HEK293 (cell line): ENCODE measurements around the gene GABRA5.

ENCODE experiments used
- CTCF ChIA-PET: fragments of 350-600 bp; formaldehyde crosslinking; extraction: SDS; loops from one replicate; lab custom pipeline; 2021; ENCODE audit warnings: antibody characterized with exemption; lab: Yijun Ruan, JAX
- POLR2A ChIA-PET: fragments of 300-600 bp; formaldehyde crosslinking; extraction: SDS; loops from one replicate; lab custom pipeline; 2020; ENCODE audit warnings: antibody characterized with exemption, inconsistent platforms; lab: Yijun Ruan, JAX
- H3K27ac ChIP-seq: fragments of 200-500 bp; sonication (Bioruptor generic); 2 replicates; pipeline ENCODE4 v1.5.1; 2014; ENCODE audit warnings: low read depth, low read length, control low read depth, inconsistent platforms; ENCODE audit errors: extremely low read depth
- H3K36me3 ChIP-seq, 2 experiments: fragments of 200-500 bp in 1 of 2; sonication (Bioruptor generic) in 1 of 2; 1 replicate in 1 of 2; 2 replicates in 1 of 2; pipeline ENCODE4 v1.5.1; 2014 to 2017; ENCODE audit warnings: inconsistent platforms in 2 of 2, low read length in 2 of 2; ENCODE audit not compliant: control insufficient read depth in 2 of 2, insufficient read depth in 1 of 2
- H3K4me1 ChIP-seq: fragments of 200-500 bp; sonication (Bioruptor generic); 2 replicates; pipeline ENCODE4 v1.5.1; 2014; ENCODE audit warnings: mild to moderate bottlenecking, low read length, inconsistent platforms; ENCODE audit not compliant: control insufficient read depth, insufficient read depth
- H3K4me3 ChIP-seq: 2 replicates; pipeline ENCODE4 v1.5.1; 2011; ENCODE audit warnings: low read depth, mild to moderate bottlenecking, control low read depth, low read length, moderate library complexity
- H3K9me3 ChIP-seq: fragments of 200-500 bp; sonication (Bioruptor generic); 2 replicates; pipeline ENCODE4 v1.5.1; 2014; ENCODE audit warnings: low read depth, low read length, inconsistent platforms; ENCODE audit not compliant: control insufficient read depth, insufficient read depth
- CTCF ChIP-seq: fragments of 450-650 bp; formaldehyde crosslinking; IDR thresholded peaks from 2 replicates; pipeline ENCODE4 v1.5.1; 2016; ENCODE audit warnings: missing biosample characterization, missing genetic modification characterization
- GLIS2 ChIP-seq: fragments of 450-650 bp; formaldehyde crosslinking; IDR thresholded peaks from 2 replicates; pipeline ENCODE4 v1.5.1; 2016; ENCODE audit warnings: missing biosample characterization, missing genetic modification characterization
- KLF10 ChIP-seq: fragments of 450-650 bp; IDR thresholded peaks from 2 replicates; pipeline ENCODE4 v1.5.1; 2018; ENCODE audit warnings: missing biosample characterization, mild to moderate bottlenecking, missing genetic modification characterization
- KLF8 ChIP-seq: fragments of 450-650 bp; formaldehyde crosslinking; IDR thresholded peaks from 2 replicates; pipeline ENCODE4 v1.5.1; 2016; ENCODE audit warnings: missing biosample characterization, missing genetic modification characterization
- SETDB1 ChIP-seq: IDR thresholded peaks from one replicate; pipeline ENCODE4 v1.6.1; 2017; ENCODE audit warnings: mild to moderate bottlenecking, low read length, moderate library complexity, mixed read lengths; ENCODE audit not compliant: insufficient read length
- SP3 ChIP-seq: fragments of 450-650 bp; formaldehyde crosslinking; IDR thresholded peaks from 2 replicates; pipeline ENCODE4 v1.5.1; 2016; ENCODE audit warnings: missing biosample characterization, missing genetic modification characterization
- TRIM28 ChIP-seq: IDR thresholded peaks from 2 replicates; pipeline ENCODE4 v1.6.1; 2011; ENCODE audit warnings: low read length, control low read depth, borderline replicate concordance
- ZBTB26 ChIP-seq: fragments of 450-650 bp; formaldehyde crosslinking; optimal IDR thresholded peaks from 2 replicates; pipeline ENCODE3; 2016; ENCODE audit warnings: missing biosample characterization, mild to moderate bottlenecking, missing genetic modification characterization
- ZBTB44 ChIP-seq: fragments of 450-650 bp; IDR thresholded peaks from 2 replicates; pipeline ENCODE4 v1.5.1; 2018; ENCODE audit warnings: missing biosample characterization, mild to moderate bottlenecking, missing genetic modification characterization
- ZFP37 ChIP-seq: fragments of 450-650 bp; formaldehyde crosslinking; IDR thresholded peaks from 2 replicates; pipeline ENCODE4 v1.5.1; 2016; ENCODE audit warnings: missing biosample characterization, missing genetic modification characterization
- ZNF133 ChIP-seq: fragments of 450-650 bp; formaldehyde crosslinking; IDR thresholded peaks from 2 replicates; pipeline ENCODE4 v1.5.1; 2016; ENCODE audit warnings: missing biosample characterization, missing genetic modification characterization
- ZNF184 ChIP-seq: fragments of 450-650 bp; IDR thresholded peaks from 2 replicates; pipeline ENCODE4 v1.5.1; 2018; ENCODE audit warnings: missing biosample characterization, mild to moderate bottlenecking, missing genetic modification characterization
- ZNF223 ChIP-seq: fragments of 450-650 bp; formaldehyde crosslinking; IDR thresholded peaks from 2 replicates; pipeline ENCODE4 v1.5.1; 2016; ENCODE audit warnings: missing biosample characterization, missing genetic modification characterization
- ZNF239 ChIP-seq: fragments of 450-650 bp; formaldehyde crosslinking; IDR thresholded peaks from 2 replicates; pipeline ENCODE4 v1.5.1; 2016; ENCODE audit warnings: missing biosample characterization, missing genetic modification characterization
- ZNF555 ChIP-seq: fragments of 450-650 bp; formaldehyde crosslinking; conservative IDR thresholded peaks from 2 replicates; pipeline ENCODE4 v1.5.1; 2017; ENCODE audit warnings: missing biosample characterization, mild to moderate bottlenecking, missing genetic modification characterization, inconsistent platforms
- ZNF596 ChIP-seq: fragments of 450-650 bp; IDR thresholded peaks from 2 replicates; pipeline ENCODE4 v1.5.0; 2018; ENCODE audit warnings: missing biosample characterization, mild to moderate bottlenecking, missing genetic modification characterization, moderate library complexity
- ZNF626 ChIP-seq: fragments of 450-650 bp; sonication (Bioruptor Pico); formaldehyde crosslinking; IDR thresholded peaks from 2 replicates; pipeline ENCODE4 v1.5.1; 2018; ENCODE audit warnings: missing biosample characterization, missing genetic modification characterization, inconsistent platforms
- ZNF654 ChIP-seq: fragments of 450-650 bp; formaldehyde crosslinking; IDR thresholded peaks from 2 replicates; pipeline ENCODE4 v1.5.1; 2016; ENCODE audit warnings: low read depth, missing biosample characterization, missing genetic modification characterization
- ZNF843 ChIP-seq: fragments of 450-650 bp; formaldehyde crosslinking; IDR thresholded peaks from 2 replicates; pipeline ENCODE4 v1.5.1; 2016; ENCODE audit warnings: missing biosample characterization, missing genetic modification characterization
- ZSCAN16 ChIP-seq: fragments of 450-650 bp; formaldehyde crosslinking; IDR thresholded peaks from 2 replicates; pipeline ENCODE4 v1.5.1; 2016; ENCODE audit warnings: missing biosample characterization, missing genetic modification characterization

The GABRA5 gene

GRCh38 chr15:26888761-26889160 lies 21.9 kb downstream of the GABRA5 start (continued):
- TF ChIP-seq ZFP37 (tag by site-specific recombination) (no peak), KLF8 (tag by site-specific recombination) (no peak), SETDB1 (no peak), ZNF596 (tag by site-specific recombination) (no peak)

GRCh38 chr15:26889298-26889898 lies 22.5 kb downstream of the GABRA5 start:
- CTCF ChIA-PET, result interaction anchor here (0.7 to 2.9 kb wide), 11 partner anchors 10 to 1256 kb away, joined by 3 to 19 read pairs (median 4); no protein-coding TSS in a partner anchor
- POLR2A ChIA-PET, result no interaction called here
- H3K4me1 ChIP-seq, result no peaks in the 10 kb centered on the region
- no peaks in the 10 kb centered on the region for H3K36me3 ChIP-seq
- H3K27ac ChIP-seq, result no peak overlapping the region
- TF ChIP-seq CTCF (tag by site-specific recombination), result no peak
- TF ChIP-seq ZNF654 (tag by site-specific recombination), result peak; percentile 65
- TF ChIP-seq ZNF184 (tag by site-specific recombination), result no peak
- no peak overlapping the region for H3K4me3 ChIP-seq
- H3K9me3 ChIP-seq, result no peaks in the 10 kb centered on the region

- ChIA-PET CTCF (interaction anchor here (0.6 to 2.9 kb wide), 12 partner anchors 9 to 1131 kb away, joined by 3 to 19 read pairs (median 4); no protein-coding TSS in a partner anchor), POLR2A (no interaction called here)
- no peak overlapping the region for H3K27ac ChIP-seq
- no peaks in the 10 kb centered on the region for H3K36me3 ChIP-seq
- no peak overlapping the region for H3K4me3 ChIP-seq
- H3K4me1 ChIP-seq, result no peaks in the 10 kb centered on the region
- TF ChIP-seq TRIM28, result no peak
- TF ChIP-seq, all 188 proteins: peak for 0
- H3K9me3 ChIP-seq, result no peaks in the 10 kb centered on the region
Measured at GRCh38 chr15:26890451-26890850, 23.6 kb downstream of the GABRA5 start.

- H3K9me3 ChIP-seq, result no peaks in the 10 kb centered on the region
- H3K36me3 ChIP-seq, result no peaks in the 10 kb centered on the region
- H3K4me3 ChIP-seq, result no peak overlapping the region
- no peaks in the 10 kb centered on the region for H3K4me1 ChIP-seq
- H3K27ac ChIP-seq, result no peak overlapping the region
- CTCF ChIA-PET, result interaction anchor here (0.5 to 2.9 kb wide), 24 partner anchors 10 to 1444 kb away, joined by 3 to 19 read pairs (median 3); no protein-coding TSS in a partner anchor
- TF ChIP-seq GLIS2 (tag by site-specific recombination) (no peak), ZSCAN16 (tag by site-specific recombination) (no peak), KLF10 (tag by site-specific recombination) (no peak), ZNF133 (tag by site-specific recombination) (no peak), ZBTB26 (tag by site-specific recombination) (no peak), ZNF626 (tag by site-specific recombination) (no peak), SP3 (tag by site-specific recombination) (no peak), ZNF843 (tag by site-specific recombination) (no peak), ZBTB44 (no peak), ZNF223 (tag by site-specific recombination) (no peak), ZNF239 (tag by site-specific recombination) (no peak), ZNF555 (tag by site-specific recombination) (no peak), ZNF654 (tag by site-specific recombination) (no peak)
- TF ChIP-seq, all 188 proteins: peak for 0
- POLR2A ChIA-PET, result no interaction called here
Measured at GRCh38 chr15:26890988-26891387, 24.1 kb downstream of the GABRA5 start.
